NCI-H446 treated with DMSO at 0.1 percent for 48 hours (cell line): ENCODE measurements around the gene ELF2.
A peak's percentile ranks its signal among the peaks of the same experiment; 100 is the strongest.
"Not testable (repeated sequence)": the region's sequence is repeated elsewhere in the genome, so short reads cannot be mapped to it uniquely, and the experiment has no call there.

Source experiments
- DNase-seq: peaks from one replicate; lab custom pipeline; 2025; lab: John Stamatoyannopoulos, UW

The ELF2 gene

GRCh38 chr4:139144161-139144859 is 32.7 kb downstream of the ELF2 start:
- no peak for DNase-seq

GRCh38 chr4:139142980-139143379 is 34.0 kb downstream of the ELF2 start:
- DNase-seq: no peak

GRCh38 chr4:139142087-139142486 is 34.9 kb downstream of the ELF2 start:
- no peak for DNase-seq

GRCh38 chr4:139137763-139138162 is 39.3 kb downstream of the ELF2 start:
- DNase-seq: no peak

GRCh38 chr4:139134403-139134802 is 42.6 kb downstream of the ELF2 start:
- DNase-seq: no peak

GRCh38 chr4:139131209-139131870 is 45.7 kb downstream of the ELF2 start:
- DNase-seq: no peak

GRCh38 chr4:139129206-139129605 is 47.8 kb downstream of the ELF2 start:
- DNase-seq: no peak

- DNase-seq: no peak
These were observed 50.1 kb downstream of the ELF2 start for GRCh38 chr4:139126898-139127297.

GRCh38 chr4:139123910-139124309 is 53.1 kb downstream of the ELF2 start:
- no peak for DNase-seq

GRCh38 chr4:139118365-139118764 is 58.7 kb downstream of the ELF2 start:
- no peak for DNase-seq

GRCh38 chr4:139115226-139115625 is 61.8 kb downstream of the ELF2 start:
- DNase-seq: no peak

- DNase-seq: not testable (repeated sequence)
These were observed 62.2 kb downstream of the ELF2 start for GRCh38 chr4:139114795-139115194.

GRCh38 chr4:139112650-139113049 is 64.4 kb downstream of the ELF2 start:
- no peak for DNase-seq

- no peak for DNase-seq
These were observed 68.4 kb downstream of the ELF2 start for GRCh38 chr4:139108567-139109128.

- DNase-seq: peak; percentile 7
These were observed 77.5 kb downstream of the ELF2 start for GRCh38 chr4:139099366-139099982.

- no peak for DNase-seq
These were observed 84.7 kb downstream of the ELF2 start for GRCh38 chr4:139092271-139092670.

- DNase-seq: no peak
These were observed 91.9 kb downstream of the ELF2 start for GRCh38 chr4:139085141-139085540.

GRCh38 chr4:139084804-139085093 is 92.3 kb downstream of the ELF2 start:
- no peak for DNase-seq

GRCh38 chr4:139083956-139084803 is 92.8 kb downstream of the ELF2 start:
- peak; percentile 84 for DNase-seq

GRCh38 chr4:139083607-139083955 is 93.4 kb downstream of the ELF2 start:
- DNase-seq: peak; percentile 31

- DNase-seq: peak; percentile 98
These were observed 94.0 kb downstream of the ELF2 start for GRCh38 chr4:139082750-139083606.
